Natural killer cell treated with Interleukin-12 subunit alpha and Interleukin-12 subunit beta and Interleukin-15 and Interleukin-18, amount 100 ng/mL, for 72 hours (primary cell): Measurements from ENCODE around the gene MX2. TPM values are rescaled to one million over a fixed set of nuclear protein-coding genes. Genes with fewer than 3 reads are reported as not detected.

Source experiments
- ATAC-seq, 2 donors: fragments of 150-1000 bp; cut with Tn5 transposase in 1 of 2; sonication (Bioruptor Pico), chemical (Tn5 transposase) in 1 of 2; 2 replicates each; pipeline ENCODE4 v1.10.0; 2021
- DNase-seq: peaks from one replicate; pipeline ENCODE4 v3.0.0; 2022; ENCODE audit warnings: low spot score
- H3K27ac Mint-ChIP-seq, 2 donors: 1 replicate in 1 of 2; 2 replicates in 1 of 2; pipeline ENCODE4 v1.8.0; 2022; ENCODE audit warnings: mixed read lengths in 2 of 2, mild to moderate bottlenecking in 1 of 2, moderate library complexity in 1 of 2
- H3K27me3 Mint-ChIP-seq, 2 donors: 1 replicate in 1 of 2; 2 replicates in 1 of 2; pipeline ENCODE4 v1.8.0; 2022; ENCODE audit warnings: mixed read lengths in 2 of 2
- H3K36me3 Mint-ChIP-seq: one replicate; pipeline ENCODE4 v1.8.0; 2022; ENCODE audit warnings: mixed read lengths
- H3K4me1 Mint-ChIP-seq, 2 donors: 1 replicate in 1 of 2; 2 replicates in 1 of 2; pipeline ENCODE4 v1.8.0; 2022; ENCODE audit warnings: low read depth in 2 of 2, mixed read lengths in 2 of 2, mild to moderate bottlenecking in 1 of 2
- H3K4me3 Mint-ChIP-seq: one replicate; pipeline ENCODE4 v1.8.0; 2022; ENCODE audit warnings: mixed read lengths
- H3K9me3 Mint-ChIP-seq: 2 replicates; pipeline ENCODE4 v1.8.0; 2022; ENCODE audit warnings: mixed read lengths
- total RNA-seq, 2 donors: library from RNA; stranded (reverse); gene quantifications; one replicate each; pipeline ENCODE4 v1.2.3, GENCODE V29; 2022

The MX2 gene
- total RNA-seq, 2 donors from 2014 or later = 7.9 to 14.1 TPM

- Mint-ChIP-seq H3K4me1 (peaks cover 25 to 32% of the 10 kb centered on the region in 2 donors), H3K27ac (no peak overlapping the region), H3K9me3 (no peaks in the 10 kb centered on the region), H3K36me3 (no peaks in the 10 kb centered on the region), H3K27me3 (no peaks in the 10 kb centered on the region), H3K4me3 (no peak overlapping the region)
- no peak for ATAC-seq
- DNase-seq = no peak
Observed at GRCh38 chr21:41364308-41364707, 2.5 kb downstream of the MX2 start.

GRCh38 chr21:41365377-41366107 is 3.7 kb downstream of the MX2 start:
- DNase-seq (no peak), ATAC-seq (no peak)
- Mint-ChIP-seq H3K27me3 (no peaks in the 10 kb centered on the region), H3K4me1 (peaks cover 31 to 40% of the 10 kb centered on the region in 2 donors), H3K36me3 (no peaks in the 10 kb centered on the region), H3K9me3 (no peaks in the 10 kb centered on the region), H3K27ac (no peak overlapping the region), H3K4me3 (no peak overlapping the region)

- no peak for DNase-seq
- Mint-ChIP-seq H3K36me3 (no peaks in the 10 kb centered on the region), H3K4me1 (peaks cover 34 to 48% of the 10 kb centered on the region in 2 donors), H3K9me3 (no peaks in the 10 kb centered on the region), H3K4me3 (no peak overlapping the region), H3K27ac (no peak overlapping the region), H3K27me3 (no peaks in the 10 kb centered on the region)
- ATAC-seq = no peak
Observed at GRCh38 chr21:41366522-41367151, 4.8 kb downstream of the MX2 start.

GRCh38 chr21:41367301-41367944 is 5.6 kb downstream of the MX2 start:
- peaks cover 26 to 42% of the 10 kb centered on the region in 2 donors for H3K4me1 Mint-ChIP-seq

GRCh38 chr21:41367945-41368734 is 6.3 kb downstream of the MX2 start:
- peaks cover 21 to 35% of the 10 kb centered on the region in 2 donors for H3K4me1 Mint-ChIP-seq
- H3K27me3 Mint-ChIP-seq = no peaks in the 10 kb centered on the region
- no peaks in the 10 kb centered on the region for H3K9me3 Mint-ChIP-seq
- no peak overlapping the region for H3K4me3 Mint-ChIP-seq
- peak overlapping the region; percentile 48 to 92 for H3K27ac Mint-ChIP-seq
- ATAC-seq = no peak
- no peaks in the 10 kb centered on the region for H3K36me3 Mint-ChIP-seq
- DNase-seq = no peak

More at GRCh38 chr21:41367301-41367944, 5.6 kb downstream of the MX2 start:
- ATAC-seq (no peak), DNase-seq (no peak)
- Mint-ChIP-seq H3K9me3 (no peaks in the 10 kb centered on the region), H3K4me3 (no peak overlapping the region), H3K27me3 (no peaks in the 10 kb centered on the region), H3K27ac (peak overlapping the region; percentile 3 to 48), H3K36me3 (no peaks in the 10 kb centered on the region)

- H3K9me3 Mint-ChIP-seq = no peaks in the 10 kb centered on the region
- DNase-seq = no peak
- no peaks in the 10 kb centered on the region for H3K36me3 Mint-ChIP-seq
- H3K27me3 Mint-ChIP-seq = no peaks in the 10 kb centered on the region
- H3K4me3 Mint-ChIP-seq = peak overlapping the region; percentile 69
- peak overlapping the region; percentile 48 to 92 for H3K27ac Mint-ChIP-seq
- no peak for ATAC-seq
- H3K4me1 Mint-ChIP-seq = peaks cover 18 to 29% of the 10 kb centered on the region in 2 donors
Observed at GRCh38 chr21:41368735-41369104, 6.9 kb downstream of the MX2 start.

GRCh38 chr21:41369105-41369919 is 7.5 kb downstream of the MX2 start:
- no peak for DNase-seq
- Mint-ChIP-seq H3K4me1 (peaks cover 18 to 26% of the 10 kb centered on the region in 2 donors), H3K4me3 (peak overlapping the region; percentile 69), H3K36me3 (no peaks in the 10 kb centered on the region), H3K27ac (peak overlapping the region; percentile 48 to 92), H3K27me3 (no peaks in the 10 kb centered on the region), H3K9me3 (no peaks in the 10 kb centered on the region)
- ATAC-seq = peak; percentile 59 to 65

- DNase-seq = no peak
Observed at GRCh38 chr21:41369920-41370839, 8.4 kb downstream of the MX2 start.

GRCh38 chr21:41370840-41371684 is 9.2 kb downstream of the MX2 start:
- H3K36me3 Mint-ChIP-seq = no peaks in the 10 kb centered on the region
- peak overlapping the region; percentile 69 for H3K4me3 Mint-ChIP-seq
- no peak for ATAC-seq
- peaks cover 21 to 33% of the 10 kb centered on the region in 2 donors for H3K4me1 Mint-ChIP-seq
- H3K27me3 Mint-ChIP-seq = no peaks in the 10 kb centered on the region
- no peak for DNase-seq
- peak overlapping the region; percentile 48 to 92 for H3K27ac Mint-ChIP-seq
- no peaks in the 10 kb centered on the region for H3K9me3 Mint-ChIP-seq

More at GRCh38 chr21:41369920-41370839, 8.4 kb downstream of the MX2 start:
- Mint-ChIP-seq H3K36me3 (no peaks in the 10 kb centered on the region), H3K27ac (peak overlapping the region; percentile 48 to 92), H3K9me3 (no peaks in the 10 kb centered on the region), H3K4me3 (peak overlapping the region; percentile 69), H3K27me3 (no peaks in the 10 kb centered on the region), H3K4me1 (peaks cover 23 to 32% of the 10 kb centered on the region in 2 donors)
- peak; percentile 43 to 64 for ATAC-seq

- Mint-ChIP-seq H3K4me3 (no peak overlapping the region), H3K9me3 (no peaks in the 10 kb centered on the region), H3K27ac (no peak overlapping the region), H3K27me3 (no peaks in the 10 kb centered on the region), H3K36me3 (no peaks in the 10 kb centered on the region), H3K4me1 (peaks cover 21 to 33% of the 10 kb centered on the region in 2 donors)
- ATAC-seq (no peak), DNase-seq (no peak)
Observed at GRCh38 chr21:41371685-41372030, 9.8 kb downstream of the MX2 start.

GRCh38 chr21:41373253-41373652 is 11.4 kb downstream of the MX2 start:
- ATAC-seq (no peak), DNase-seq (no peak)
- Mint-ChIP-seq H3K4me1 (peaks cover 21 to 26% of the 10 kb centered on the region in 2 donors), H3K27ac (no peak overlapping the region), H3K4me3 (no peak overlapping the region), H3K36me3 (peaks cover 4% of the 10 kb centered on the region), H3K27me3 (no peaks in the 10 kb centered on the region), H3K9me3 (no peaks in the 10 kb centered on the region)
